ENCODE data around the gene TIAM2. TPM values are rescaled to one million over a fixed set of nuclear protein-coding genes. Genes with fewer than 3 reads are reported as not detected.

Gene TIAM2
- total and polyA plus RNA-seq, 2 donors (not counting 3 experiments of a cell fraction or from before 2014, with no cell fraction given) = 9.6 to 18.5 TPM

DNA sequence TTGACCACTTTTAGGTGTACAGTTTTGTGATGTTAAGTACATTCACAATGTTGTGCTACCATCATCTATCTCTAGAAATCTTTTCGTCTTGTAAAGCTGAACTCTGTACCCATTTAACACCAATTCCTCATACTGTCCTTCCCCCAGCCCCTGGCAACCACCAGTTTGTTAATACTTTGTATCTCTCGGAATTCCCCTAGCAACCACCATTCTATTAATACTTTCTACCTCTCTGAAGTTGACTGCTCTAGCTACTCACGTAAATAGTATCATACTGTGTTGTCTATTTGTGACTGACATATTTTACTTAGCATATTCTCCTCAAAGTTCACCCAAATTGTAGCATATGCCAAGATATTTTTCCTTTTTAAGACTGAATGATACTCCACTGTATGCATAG lies 186.4 kb downstream of the TIAM2 start:
- TF ChIP-seq MYC (IDR thresholded peaks at IDR 0.05; ENCODE audit: low read depth, low read length) (no peak), EZH2 (IDR thresholded peaks at IDR 0.05; ENCODE audit: borderline replicate concordance, low read depth, low read length, severe bottlenecking) (no peak), POLR2AphosphoS5 (IDR thresholded peaks at IDR 0.05; ENCODE audit: insufficient read depth, low read depth, low read length) (no peak), POLR2A (IDR thresholded peaks at IDR 0.05; ENCODE audit: low read depth, low read length) (no peak), FOS (IDR thresholded peaks at IDR 0.05; ENCODE audit: borderline replicate concordance, insufficient read depth, low read length) (no peak), GATA2 (IDR thresholded peaks at IDR 0.05; ENCODE audit: insufficient read depth, insufficient read length, low read depth, low read length) (no peak), CTCF (IDR thresholded peaks at IDR 0.05; ENCODE audit: extremely low read depth in 1 of 2, insufficient read depth in 1 of 2, low read depth in 1 of 2, low read length in 2 of 2) (no peak), JUN (IDR thresholded peaks at IDR 0.05; ENCODE audit: borderline replicate concordance, insufficient read depth, insufficient read length, low read depth) (no peak)
- TF ChIP-seq, protein P1, sequence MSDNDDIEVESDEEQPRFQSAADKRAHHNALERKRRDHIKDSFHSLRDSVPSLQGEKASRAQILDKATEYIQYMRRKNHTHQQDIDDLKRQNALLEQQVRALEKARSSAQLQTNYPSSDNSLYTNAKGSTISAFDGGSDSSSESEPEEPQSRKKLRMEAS (IDR thresholded peaks at IDR 0.05; ENCODE audit: insufficient read depth, insufficient read length) = no peak
- POLR2A ChIA-PET = no interaction called here
- intact Hi-C loops (cut with micrococcal nuclease) = loop anchor here (10.0 kb wide), 1 partner anchor 313 kb away; no protein-coding TSS in a partner anchor

More for the DNA sequence above, 186.4 kb downstream of the TIAM2 start:
- Histone ChIP-seq H3K9me3 (replicated peaks; ENCODE audit: control insufficient read depth, insufficient read depth, low read length) (no peaks in the 10 kb centered on the region), H3K36me3 (ENCODE audit: control insufficient read depth in 2 of 2, extremely low read depth in 1 of 2, insufficient read depth in 2 of 2, low read length in 2 of 2) (no peaks in the 10 kb centered on the region), H3K27ac (ENCODE audit: insufficient read depth, low read depth, low read length) (no peak overlapping the region), H3K27me3 (ENCODE audit: control insufficient read depth in 2 of 2, insufficient read depth in 2 of 2, low read length in 2 of 2) (no peaks in the 10 kb centered on the region), H4K20me1 (replicated peaks; ENCODE audit: control insufficient read depth, extremely low read depth, insufficient read depth, low read length) (no peaks in the 10 kb centered on the region), H3K9me1 (replicated peaks; ENCODE audit: control insufficient read depth, extremely low read depth, insufficient read depth, low read length) (no peaks in the 10 kb centered on the region), H3K4me1 (ENCODE audit: control insufficient read depth, extremely low read depth, insufficient read depth, low read length) (peaks cover 8% of the 10 kb centered on the region), H3K4me2 (ENCODE audit: insufficient read depth, low read length) (no peak overlapping the region), H3K4me3 (replicated peaks in 1 of 3; ENCODE audit: insufficient read depth in 1 of 3, low read depth in 1 of 3, low read length in 3 of 3) (no peak overlapping the region), H3K9ac (replicated peaks; ENCODE audit: extremely low read depth, insufficient read depth, low read length) (no peak overlapping the region), H2AFZ (ENCODE audit: low read depth, low read length) (no peak overlapping the region), H3K79me2 (ENCODE audit: control insufficient read depth, insufficient read depth, low read length) (no peaks in the 10 kb centered on the region)
- CTCF ChIA-PET = no interaction called here
- no TSS peak for BruUV-seq (replicated peaks)
- dilution Hi-C loops (cut with MboI; ENCODE audit: extremely low pct_ligation_motif_present, low sequenced_read_pairs) = no loop called here
- no peak for DNase-seq (ENCODE audit: low read depth, low spot score)
- no peak for FAIRE-seq

Measured in endothelial cell of umbilical vein (primary cell).